NK-92 (cell line): ENCODE measurements around the gene ZNF229.
"Not testable (repeated sequence)": the region's sequence is repeated elsewhere in the genome, so short reads cannot be mapped to it uniquely, and the experiment has no call there.

Experiments
- DNase-seq: peaks from one replicate; lab custom pipeline; 2025; ENCODE audit not compliant: unreplicated experiment; lab: John Stamatoyannopoulos, UW

Gene ZNF229

DNA sequence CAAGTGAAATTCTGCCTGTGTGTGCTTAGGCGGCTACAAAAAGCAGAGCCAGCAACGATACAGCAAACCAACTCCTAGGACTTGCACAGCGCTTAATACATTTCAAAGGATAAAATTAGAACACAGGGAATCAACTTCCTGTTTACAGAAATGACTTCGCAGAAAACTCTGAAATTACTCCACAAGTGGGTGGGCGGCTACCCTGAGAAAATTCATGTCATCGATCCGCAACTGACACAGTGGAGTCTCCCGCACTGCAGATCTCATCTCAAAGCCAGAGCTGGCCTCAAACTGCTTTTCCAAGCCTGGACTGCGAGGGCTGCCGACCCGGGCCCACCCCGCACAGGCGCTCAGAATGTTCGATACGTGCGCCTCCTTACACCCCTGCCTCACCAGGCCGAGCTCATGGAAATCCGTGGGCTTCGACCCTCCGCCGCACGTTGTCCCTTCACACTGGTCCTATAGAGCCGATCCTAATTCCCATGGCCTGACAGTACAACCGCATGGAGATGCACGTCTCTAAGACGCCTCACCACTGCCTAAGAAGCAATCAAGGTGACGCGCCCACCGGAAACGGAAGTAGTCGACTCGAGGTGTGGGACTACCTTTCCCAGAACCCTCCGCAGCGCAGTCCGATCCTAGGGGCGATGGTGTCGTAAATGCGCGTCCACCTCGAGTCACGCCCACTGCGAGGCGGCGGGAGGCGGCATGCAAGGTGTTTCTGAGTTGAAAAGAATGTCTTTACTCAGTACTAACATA is at the start of gene ZNF229:
ZNF229 (minus strand) TSS at position 557 of the 759 bp plus-strand sequence. CDS start 5,625 bp downstream, outside the sequence.
- DNase-seq: no peak

DNA sequence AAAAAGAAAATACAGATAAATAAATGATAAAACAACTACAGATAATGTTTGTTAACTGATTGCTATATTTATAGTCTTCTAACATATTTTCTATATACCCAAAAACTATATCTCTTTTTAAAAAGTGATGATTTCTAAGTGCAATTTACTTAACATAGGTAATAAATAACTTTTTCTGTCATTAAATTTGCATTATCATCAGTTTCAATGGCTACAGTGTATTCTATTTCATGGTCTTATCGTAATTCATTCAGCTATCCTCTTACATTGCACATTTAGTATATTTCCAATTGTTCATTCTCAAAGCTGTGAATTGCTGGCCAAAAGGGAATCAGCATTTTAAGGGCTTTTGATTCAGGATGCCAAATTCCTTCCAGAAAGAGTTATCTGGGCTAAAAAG is 48.4 kb upstream of the ZNF229 start:
- no peak for DNase-seq

DNA sequence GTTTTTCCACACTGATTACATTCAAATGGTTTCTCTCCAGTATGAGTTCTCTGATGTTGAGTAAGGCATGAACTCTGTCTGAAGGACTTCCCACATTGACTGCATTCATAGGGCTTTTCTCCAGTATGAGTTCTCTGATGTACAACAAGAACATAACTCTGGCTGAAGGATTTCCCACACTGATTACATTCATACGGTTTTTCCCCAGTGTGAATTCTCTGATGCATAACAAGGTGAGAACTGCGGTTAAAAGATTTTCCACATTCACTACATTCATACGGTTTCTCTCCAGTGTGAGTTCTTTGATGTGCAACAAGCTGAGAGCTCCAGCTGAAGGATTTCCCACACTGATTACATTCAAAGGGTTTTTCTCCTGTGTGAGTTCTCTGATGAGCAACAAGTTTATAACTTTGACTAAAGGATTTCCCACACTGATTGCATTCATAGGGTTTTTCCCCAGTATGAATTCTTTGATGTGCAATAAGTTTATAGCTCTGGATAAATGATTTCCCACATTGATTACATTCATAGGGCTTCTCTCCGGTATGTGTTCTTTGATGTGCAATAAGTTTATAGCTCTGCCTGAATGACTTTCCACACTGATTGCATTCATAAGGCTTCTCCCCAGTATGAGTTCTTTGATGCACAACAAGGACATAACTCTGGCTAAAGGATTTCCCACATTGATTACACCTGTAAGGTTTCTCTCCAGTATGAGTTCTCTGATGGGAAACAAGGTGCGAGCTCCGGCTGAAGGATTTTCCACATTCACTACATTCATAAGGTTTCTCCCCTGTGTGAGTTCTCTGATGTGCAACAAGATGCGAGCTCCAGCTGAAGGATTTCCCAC is 28.5 kb upstream of the ZNF229 start:
- no peak for DNase-seq

DNA sequence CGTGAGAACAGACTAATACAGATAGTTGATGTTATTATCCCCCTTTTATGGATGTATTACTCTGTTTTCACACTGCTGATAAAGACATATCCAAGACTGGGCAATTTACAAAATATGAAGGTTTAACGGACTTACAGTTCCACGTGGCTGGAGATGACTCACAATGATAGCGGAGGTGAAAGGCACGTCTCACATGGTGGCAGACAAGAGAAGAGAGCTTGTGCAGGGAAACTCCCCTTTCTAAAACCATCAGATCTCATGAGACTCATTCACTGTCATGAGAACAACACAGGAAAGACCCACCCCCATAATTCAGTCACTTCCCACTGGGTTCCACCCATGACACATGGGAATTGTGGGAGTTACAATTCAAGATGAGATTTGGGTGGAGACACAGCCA is 20.5 kb upstream of the ZNF229 start:
- DNase-seq: not testable (repeated sequence)

DNA sequence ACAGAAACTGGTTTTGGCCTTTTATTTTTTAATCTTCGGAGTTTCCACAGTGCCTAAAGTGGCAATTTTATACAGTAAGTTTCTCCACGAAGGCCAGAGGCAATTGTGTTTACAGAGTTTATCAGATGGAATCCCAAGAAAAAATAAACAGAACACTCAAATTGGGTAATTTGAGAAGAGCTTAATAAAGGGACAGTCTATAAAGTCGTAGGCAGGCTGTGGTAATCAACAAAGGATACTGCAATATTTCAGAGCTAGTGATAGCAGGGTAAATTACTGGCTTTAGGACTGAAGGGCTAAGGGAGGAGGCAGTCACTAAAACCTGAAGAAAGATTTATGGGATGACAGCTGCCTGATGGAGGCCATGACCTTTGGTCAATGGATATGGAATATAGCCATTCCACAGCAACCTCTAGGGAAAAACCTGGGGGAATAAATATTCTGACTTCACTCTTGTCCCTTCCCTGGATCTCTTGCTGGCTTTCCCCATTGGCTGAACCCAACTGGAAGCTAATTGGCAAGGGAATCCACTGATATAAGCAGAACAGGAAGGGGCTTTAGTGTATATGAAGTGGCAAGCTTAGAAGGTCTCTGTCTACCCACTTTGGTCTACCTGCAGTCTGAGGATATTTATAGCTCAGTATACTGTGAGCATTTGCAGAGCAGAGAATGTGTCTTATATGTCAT is 14.5 kb upstream of the ZNF229 start:
- DNase-seq: not testable (repeated sequence)

DNA sequence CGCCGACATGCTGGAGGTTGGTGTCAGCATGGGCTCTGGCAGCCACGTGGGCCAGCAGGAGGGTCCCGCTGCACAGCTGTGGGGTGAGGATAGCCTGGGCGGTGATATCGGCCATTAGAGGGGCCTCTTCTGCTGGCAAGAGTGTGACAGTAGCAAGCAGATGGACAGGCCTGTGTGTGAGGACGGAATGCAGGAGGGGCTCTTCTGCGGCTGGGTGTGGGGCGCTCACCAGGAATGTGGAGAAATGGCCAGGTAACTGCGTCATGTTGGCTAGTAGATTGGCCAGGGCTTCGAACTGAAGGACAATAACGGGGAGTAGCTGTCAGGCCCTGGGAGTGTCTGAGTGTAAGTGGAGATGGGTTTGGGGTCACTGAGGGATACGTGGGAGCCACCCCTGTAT is 7.7 kb upstream of the ZNF229 start:
- DNase-seq: not testable (repeated sequence)

DNA sequence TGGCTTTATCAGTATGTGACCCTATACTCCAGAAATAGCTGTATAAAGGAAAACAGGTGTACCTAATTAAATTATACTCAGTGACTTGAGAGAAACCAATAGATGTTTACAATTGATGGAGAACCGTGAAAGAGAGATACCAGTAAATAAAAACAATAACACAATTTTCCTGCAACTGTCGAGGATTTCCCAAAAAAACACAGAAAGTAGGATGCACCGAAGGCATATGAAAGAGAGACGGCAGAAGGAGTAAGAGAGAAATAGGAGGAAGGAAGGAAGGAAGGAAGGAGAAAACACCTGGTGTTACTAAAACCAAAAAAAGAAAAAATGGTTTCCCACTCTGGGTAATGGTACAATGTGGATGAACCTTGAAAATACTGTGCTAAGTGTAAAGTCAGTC is 6.8 kb upstream of the ZNF229 start:
- DNase-seq: no peak

DNA sequence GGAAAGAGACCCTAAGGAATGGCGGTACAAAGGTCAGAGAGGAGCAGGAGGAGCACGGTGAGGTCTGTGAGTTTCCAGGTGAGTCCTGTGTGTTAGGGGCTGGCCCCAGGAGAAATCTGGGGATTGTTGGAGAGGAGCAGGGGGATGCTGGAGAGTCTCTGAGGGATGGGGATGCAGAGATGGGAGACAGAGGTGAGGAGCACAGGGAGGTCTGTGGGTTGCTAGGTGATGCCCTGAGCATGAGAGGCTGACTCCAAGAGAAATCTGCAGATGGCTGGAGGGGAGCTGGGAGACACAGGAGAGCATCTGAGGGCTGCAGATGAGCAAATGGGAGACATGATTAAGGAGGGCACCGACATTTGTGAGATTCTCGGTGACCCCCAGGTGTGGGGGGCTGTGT is 4.1 kb upstream of the ZNF229 start:
- no peak for DNase-seq

DNA sequence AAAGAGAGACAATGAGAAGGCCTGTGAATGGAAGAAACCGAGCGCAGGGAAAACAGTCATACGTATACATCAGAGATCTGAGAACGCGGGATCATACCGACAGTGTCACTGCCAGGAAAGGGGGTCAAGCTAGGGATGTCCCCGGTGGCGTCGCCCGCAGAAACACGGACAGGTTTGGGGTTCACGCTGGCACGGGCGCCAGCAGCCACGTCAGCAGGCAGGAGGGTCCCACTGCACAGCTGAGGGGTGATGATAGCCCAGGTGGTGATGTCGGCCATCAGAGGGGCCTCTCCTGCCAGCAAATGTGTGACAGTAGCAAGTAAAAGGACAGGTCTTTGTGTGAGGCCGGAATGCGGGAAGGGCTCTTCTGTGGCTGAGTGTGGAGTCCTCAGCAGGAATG is 3.4 kb upstream of the ZNF229 start:
- DNase-seq: no peak

DNA sequence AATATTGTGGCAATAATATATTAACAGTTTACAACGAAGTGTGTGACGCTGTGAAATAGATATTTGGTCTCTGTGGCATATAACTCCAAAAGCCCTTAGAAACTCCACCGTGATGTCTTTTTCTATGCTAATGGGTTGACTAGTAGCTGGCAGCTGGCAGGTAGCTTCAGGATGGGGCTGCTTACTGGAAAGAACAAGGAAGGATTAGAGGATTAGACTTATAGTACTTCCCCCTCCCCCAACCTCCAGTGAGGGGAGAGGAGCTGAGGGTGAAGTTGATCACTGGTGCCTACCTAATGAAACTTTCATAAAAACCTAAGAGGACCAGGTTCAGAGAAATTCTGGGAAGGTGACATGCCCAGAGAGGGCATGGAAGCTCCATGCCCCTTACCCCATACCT is 9.8 kb downstream of the ZNF229 start:
- DNase-seq: no peak

DNA sequence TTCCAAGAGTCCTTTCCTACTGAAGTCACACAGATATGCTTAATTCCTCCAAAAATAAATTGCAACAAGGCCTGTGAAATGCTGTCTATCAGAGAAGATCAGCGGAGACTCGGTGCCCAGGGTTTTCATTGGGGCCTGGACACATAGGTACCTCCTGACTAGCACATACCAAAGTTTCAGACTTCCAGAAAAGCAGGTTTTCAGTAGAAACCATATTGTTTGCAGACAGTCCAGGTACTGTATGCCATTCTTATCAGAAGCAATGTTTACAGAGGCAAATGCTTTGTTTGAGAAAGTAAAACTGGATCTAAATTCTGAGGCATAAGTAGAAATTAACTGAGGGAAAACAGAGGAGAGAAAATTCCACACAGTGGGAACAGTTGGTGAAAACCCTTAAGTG is 12.8 kb downstream of the ZNF229 start:
- DNase-seq: no peak

DNA sequence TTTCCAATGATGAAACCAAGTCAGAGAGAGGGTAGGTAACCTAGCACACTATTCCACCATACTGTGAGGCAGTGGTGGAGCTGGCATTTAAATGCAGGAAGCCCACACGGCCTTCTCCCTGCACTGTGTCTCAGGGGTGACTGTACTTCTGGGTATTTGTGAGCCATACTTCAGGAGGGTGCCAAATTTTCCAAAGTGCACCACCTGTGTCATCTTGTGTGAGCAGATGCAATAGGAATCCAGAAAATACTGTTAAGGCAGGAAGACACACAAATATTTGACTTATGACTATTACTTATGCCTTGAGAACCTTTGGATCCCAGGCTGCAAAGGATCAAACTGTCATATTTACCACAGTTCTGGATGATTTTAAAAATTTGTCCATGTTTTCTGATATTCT is 17.3 kb downstream of the ZNF229 start:
- DNase-seq: no peak

DNA sequence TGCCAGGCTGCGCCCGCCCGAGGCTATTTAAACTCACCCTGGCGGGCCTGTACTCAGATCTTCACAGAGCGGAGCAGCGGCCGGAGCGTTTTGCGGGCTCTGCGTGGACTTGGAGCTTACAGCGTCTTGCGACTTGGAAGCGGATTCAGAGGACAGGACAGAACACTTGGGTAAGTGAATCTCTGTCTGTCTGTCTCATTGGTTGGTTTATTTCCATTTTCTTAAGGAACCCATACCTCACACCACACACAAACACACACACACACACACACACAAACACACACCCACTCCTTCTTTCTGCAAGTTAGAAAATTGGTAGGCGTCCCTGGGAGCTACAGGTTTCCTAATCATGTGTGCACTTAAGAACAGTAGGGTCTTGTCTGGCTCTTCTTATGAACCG is 32.7 kb downstream of the ZNF229 start:
- DNase-seq: not testable (repeated sequence)

DNA sequence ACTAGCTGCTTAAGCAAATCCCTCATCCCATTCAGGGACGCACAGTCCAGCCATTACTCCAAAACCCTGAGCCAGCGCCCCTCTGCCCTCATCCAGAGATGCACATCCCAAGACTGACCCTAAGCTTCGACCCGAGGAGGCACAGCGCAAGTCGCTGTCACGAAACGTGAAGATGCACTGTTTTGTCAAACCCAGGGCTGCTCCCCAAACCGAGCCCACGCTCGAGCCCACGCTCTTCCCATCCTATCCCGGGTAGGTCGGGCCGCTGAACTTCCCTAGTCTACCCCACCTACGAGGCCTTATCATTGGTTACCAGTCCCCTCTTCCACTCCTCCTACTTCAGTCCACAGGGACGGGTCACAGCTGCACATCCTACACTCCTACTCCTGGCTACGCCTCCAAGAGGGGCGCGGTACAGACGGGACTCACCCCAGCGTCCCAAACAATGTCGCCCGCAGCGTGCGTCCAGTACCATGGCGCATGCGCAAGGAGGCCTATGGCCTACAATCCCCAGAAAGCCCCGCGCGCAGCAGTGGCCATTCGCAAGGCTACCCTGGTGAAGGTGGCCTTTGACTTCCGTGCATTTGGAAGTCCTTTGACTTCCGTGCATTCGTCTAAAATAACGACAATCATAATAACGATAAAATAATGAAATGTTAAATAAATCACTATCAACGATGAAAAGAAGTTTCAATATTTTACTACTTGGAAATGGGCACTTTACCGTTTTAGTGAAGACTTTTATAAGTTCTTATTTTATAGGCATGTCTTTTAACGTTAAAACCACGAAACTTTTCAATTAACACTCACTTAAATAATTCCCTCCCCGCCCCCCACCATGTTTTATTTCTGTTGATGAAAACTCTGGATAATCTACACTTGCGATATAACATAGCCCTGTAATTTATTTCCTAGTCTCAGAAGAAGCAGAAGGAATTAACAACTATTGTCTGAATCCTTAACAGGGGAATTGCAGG is 46.8 kb downstream of the ZNF229 start, which contains the start of gene ZNF285:
ZNF285 (minus strand) TSS at position 470 of the 977 bp plus-strand sequence. CDS start 4,395 bp downstream, outside the sequence.
- DNase-seq: no peak

DNA sequence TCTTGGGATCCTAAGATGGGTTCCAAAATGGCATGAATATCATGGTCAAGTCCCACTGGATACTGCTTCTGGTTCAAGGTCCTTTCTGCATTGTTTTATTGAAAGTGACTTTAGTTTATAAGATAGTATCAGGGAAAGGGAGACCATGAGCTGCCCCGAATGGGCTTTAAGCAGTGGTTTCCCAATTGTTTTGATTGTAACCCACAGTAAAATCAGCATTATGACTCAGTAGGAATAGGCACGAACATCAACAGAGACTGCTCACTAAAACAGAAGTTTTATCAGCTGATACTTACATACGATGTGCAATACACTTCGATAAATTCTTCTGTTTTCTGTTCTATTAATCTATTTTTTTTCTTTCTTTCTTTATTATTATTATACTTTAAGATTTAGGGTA is 59.0 kb downstream of the ZNF229 start:
- not testable (repeated sequence) for DNase-seq
